ENCODE results near the gene PACRG. TPM values are rescaled to one million over a fixed set of nuclear protein-coding genes. Genes with fewer than 3 reads are reported as not detected.

Gene PACRG
- total RNA-seq, 1 donor from 2014 or later, result 7.3 TPM

DNA sequence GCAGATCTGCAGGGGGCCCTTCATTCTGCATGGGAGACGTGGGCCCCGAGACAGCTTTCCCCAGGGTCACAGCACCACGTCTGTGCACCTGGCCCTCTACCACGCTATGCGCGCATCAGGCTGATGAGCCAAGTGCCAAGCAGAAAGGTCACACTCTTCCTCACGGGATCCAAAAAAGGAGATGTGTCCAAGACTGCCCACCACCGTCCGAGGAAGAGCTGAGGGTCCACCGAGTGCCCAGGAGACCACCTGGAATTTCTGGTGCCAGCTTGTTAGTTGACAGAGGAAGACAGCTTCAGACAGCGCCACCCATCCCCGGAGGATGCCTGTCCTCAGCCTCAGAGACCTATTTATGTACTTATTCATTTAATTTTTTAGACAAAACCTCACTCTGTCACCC, 609.2 kb downstream of the PACRG start:
- FAIRE-seq, result no peak

GRCh38 chr6:163337958-163338357, 610.2 kb downstream of the PACRG start:
- FAIRE-seq (no peak), DNase-seq (ENCODE audit: low spot score in 2 of 2) (no peak)

More for the DNA sequence above, 609.2 kb downstream of the PACRG start:
- DNase-seq (ENCODE audit: low spot score in 2 of 2), result no peak

DNA sequence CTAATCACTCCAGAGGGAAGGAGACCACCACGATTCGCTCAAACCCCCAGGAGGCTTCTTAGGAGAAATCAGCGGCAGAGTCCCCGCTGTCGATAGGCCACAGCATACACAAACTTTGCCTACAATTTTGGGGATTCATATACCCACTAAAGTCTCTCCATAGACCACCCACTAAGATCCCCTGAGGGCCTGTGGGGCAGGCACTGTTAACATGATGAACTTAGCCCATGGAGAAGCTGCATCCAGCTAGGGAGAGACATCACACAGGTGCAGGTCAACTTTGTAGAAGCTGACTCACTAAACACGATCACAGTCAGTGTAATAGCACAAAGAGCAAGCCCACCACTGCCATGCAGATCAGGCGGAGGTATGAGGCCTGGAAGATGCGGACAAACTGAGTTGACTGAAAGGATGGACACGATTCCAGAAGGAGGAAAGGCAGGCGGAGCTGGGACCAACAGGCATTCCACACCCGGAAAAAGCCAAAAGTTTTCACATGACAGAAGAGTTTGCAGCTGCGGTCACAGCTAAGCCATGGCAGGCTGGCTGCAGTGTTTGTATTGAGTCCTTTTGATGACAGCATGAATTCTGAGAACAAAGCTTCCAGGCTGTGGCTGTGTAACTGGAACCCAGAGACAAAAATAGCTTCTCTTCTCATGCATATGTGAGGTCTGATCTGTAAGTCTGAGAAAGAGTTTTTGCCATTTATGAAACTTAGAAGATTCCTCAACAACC, 611.1 kb downstream of the PACRG start:
- peak in 1 of 2 donors; percentile 60 for DNase-seq (ENCODE audit: low spot score in 2 of 2)
- FAIRE-seq, result peak; percentile 92

GRCh38 chr6:163339466-163339865, 611.7 kb downstream of the PACRG start:
- no peak for FAIRE-seq
- DNase-seq (ENCODE audit: low spot score in 2 of 2), result no peak

DNA sequence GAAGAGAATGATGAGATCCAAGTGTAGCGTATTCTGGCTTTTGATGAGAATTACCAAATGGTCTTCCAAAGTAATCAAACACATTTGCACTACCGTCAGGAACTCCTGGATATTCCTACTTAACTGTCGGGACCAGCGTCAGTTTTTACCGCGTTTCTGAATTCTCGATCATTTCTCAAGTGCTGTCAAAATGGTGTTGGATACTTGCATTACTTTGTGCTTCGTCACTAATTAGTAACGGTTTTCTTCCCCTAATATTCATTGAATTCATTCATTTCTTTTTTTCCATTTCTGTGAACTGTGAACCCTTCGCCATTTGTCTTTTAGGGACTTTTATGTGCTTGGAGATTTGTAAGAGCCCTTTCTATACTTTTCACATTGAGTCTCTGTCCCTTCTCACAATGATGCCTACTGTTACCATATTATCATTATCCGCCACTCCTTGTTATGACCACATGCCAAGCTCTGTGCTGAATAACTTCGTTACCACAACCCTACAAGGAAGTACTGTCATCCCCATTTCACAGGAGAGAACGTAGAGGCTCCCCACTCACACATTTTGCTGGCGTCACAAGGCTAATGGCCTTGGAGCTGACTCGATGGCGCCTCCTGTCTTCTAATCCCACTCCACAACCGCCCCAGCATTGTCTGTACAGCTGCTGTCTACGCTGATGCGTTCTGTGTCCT, 612.6 kb downstream of the PACRG start:
- FAIRE-seq (no peak), DNase-seq (ENCODE audit: low spot score in 2 of 2) (no peak)

DNA sequence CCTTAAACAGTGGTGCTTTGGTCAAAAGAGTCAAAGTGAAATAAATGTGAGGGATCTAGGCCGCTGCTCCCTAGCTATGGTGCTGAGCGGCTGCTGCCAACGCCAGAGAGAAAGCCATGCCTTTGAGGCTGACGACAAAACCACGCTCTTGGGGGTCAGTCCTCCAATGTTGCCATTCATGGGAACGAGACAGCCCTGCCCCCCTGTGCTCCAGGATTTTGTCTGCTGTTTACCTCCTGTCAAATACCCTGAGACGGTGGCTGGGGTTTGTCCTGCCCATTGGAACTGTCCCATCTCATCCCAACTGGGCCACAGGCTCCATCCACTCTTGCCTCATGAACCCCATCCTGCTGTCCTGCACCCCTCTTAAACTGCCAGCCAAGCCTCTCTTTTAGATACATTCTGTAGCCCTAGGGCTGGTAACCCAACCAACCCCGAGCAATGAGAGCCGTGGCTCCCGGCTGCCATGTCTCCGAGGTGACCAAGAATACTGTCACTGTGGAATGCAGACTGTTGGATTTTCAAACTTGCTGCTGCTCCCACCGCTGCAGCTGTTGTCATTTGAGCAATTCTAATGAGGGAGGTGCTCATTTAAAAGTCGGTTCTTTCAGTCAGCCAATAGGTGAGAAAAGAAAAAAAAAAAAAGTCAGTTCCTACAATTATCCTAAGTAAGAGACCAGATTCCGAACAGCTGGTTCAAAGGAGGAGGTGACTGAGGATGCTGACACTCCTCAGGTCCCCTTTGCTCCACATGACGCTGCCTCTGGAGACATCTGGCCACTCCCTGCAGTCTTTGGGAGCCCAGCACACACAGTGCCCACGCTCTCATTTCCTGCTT, 613.7 kb downstream of the PACRG start:
- DNase-seq (ENCODE audit: low spot score in 2 of 2) (no peak), FAIRE-seq (no peak)

GRCh38 chr6:163342571-163343539, 615.1 kb downstream of the PACRG start:
- no peak for DNase-seq (ENCODE audit: low spot score in 2 of 2)
- no peak for FAIRE-seq

- FAIRE-seq (no peak), DNase-seq (ENCODE audit: low spot score in 2 of 2) (no peak)
Observed at GRCh38 chr6:163343609-163344008, 615.8 kb downstream of the PACRG start.

DNA sequence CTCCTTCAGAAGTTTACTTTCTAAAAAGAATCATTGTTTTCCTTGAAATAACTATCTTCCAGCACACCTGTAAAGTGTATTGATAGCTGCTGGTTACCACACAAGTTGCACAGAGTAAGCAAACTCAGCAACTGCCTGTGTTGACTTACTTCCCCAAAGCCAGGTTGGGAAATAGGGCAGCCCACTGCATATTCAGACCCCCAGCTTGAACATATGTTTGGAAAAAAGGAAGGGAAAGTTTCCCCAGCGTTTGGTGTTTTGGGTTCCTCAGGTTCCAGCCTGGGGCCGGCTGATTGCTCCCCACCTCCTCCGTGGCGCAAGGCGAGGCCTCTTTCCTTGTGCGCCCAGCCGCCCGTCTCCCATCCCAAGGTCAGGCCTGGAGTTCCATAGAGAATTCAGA, 616.6 kb downstream of the PACRG start:
- no peak for FAIRE-seq
- no peak for DNase-seq (ENCODE audit: low spot score in 2 of 2)

- DNase-seq (ENCODE audit: low spot score in 2 of 2) (no peak), FAIRE-seq (no peak)
Observed at GRCh38 chr6:163345931-163346330, 618.2 kb downstream of the PACRG start.

DNA sequence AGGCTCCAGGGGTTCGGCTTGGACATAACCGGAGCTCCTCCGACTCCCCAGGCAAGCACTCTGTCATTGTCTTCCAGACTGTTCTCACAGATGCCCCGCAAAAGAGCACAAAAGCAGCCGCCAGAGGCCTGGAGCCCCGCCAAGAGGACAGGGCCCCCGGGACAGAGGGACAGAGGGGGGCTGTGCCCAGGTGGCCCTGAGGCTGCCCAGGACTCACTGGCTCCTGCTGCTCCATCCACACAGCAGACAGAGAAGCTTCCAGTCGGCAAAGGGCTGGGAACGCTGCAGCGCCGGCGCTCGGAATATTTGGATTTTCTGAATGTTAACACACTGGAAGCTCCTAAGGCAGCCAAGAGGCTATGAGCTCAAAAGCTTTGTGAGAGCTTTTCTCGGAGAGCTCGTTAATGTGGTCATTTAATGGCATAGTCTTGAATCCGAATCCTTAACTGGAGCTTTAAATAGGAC, 618.8 kb downstream of the PACRG start:
- DNase-seq (ENCODE audit: low spot score in 2 of 2), result no peak
- FAIRE-seq, result no peak

DNA sequence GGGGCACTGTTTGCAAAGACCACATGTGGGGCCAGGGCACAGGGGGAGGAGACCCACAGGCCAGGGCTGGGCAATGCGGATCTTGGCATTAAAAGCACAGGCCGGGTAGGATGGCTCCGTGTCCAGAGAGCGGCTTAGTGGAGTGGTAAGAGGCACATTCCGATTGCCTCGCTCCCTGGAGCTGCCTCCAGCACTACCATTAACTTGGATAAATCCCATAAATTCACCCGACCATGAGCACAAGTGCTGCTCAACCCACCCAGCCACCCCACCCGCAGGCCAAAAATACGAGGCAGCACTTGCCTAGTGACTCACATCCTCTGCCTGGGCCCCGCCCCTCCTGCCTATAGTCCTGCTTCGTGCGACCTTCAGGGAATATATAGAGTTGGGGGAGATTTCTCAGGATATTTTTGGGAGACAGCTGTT, 619.3 kb downstream of the PACRG start:
- DNase-seq (ENCODE audit: low spot score in 2 of 2) (no peak), FAIRE-seq (no peak)

- DNase-seq (ENCODE audit: low spot score in 2 of 2) (peak in 1 of 2 donors; percentile 54), FAIRE-seq (peak; percentile 82)
Observed at GRCh38 chr6:163348789-163349680, 621.3 kb downstream of the PACRG start.

DNA sequence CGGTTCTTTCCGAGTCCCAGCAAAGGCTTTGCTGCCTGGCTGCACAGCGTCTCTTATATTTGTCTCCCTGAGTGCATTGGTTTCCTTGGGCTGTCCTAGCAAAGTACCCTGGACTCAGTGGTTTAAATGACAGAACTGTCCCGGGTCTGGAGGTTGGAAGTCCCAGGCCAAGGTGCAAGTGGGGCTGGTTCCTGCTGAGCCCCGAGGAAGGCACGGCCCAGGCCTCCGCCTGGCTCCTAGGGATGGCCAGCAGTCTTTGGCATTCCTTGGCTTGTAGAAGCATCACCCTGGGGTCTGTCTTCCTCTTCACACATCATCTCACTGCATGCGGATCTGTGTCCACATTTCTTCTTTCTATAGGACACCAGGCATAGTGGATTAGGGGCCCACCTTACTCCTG, 621.9 kb downstream of the PACRG start:
- no peak for DNase-seq (ENCODE audit: low spot score in 2 of 2)
- no peak for FAIRE-seq

DNA sequence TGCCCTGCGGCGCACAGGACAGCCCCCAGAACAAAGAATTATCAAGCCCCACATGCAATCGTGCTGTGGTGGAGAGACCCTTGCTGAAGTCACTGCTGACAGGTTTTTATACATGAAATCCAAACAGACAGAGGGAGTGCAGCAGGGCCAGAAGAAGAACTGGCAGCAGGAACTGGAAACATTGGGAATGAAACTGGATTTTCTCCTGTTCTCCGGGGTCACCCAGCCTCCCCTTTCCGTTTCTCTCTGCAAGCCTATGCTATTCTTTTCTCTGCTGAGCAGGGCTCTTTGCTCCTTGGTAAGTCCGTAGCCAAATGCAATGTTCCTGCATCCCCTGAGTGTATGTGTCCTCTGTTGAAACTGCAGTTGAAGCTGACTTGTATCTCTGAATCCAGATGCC, 623.2 kb downstream of the PACRG start:
- no peak for FAIRE-seq
- DNase-seq (ENCODE audit: low spot score in 2 of 2), result no peak

DNA sequence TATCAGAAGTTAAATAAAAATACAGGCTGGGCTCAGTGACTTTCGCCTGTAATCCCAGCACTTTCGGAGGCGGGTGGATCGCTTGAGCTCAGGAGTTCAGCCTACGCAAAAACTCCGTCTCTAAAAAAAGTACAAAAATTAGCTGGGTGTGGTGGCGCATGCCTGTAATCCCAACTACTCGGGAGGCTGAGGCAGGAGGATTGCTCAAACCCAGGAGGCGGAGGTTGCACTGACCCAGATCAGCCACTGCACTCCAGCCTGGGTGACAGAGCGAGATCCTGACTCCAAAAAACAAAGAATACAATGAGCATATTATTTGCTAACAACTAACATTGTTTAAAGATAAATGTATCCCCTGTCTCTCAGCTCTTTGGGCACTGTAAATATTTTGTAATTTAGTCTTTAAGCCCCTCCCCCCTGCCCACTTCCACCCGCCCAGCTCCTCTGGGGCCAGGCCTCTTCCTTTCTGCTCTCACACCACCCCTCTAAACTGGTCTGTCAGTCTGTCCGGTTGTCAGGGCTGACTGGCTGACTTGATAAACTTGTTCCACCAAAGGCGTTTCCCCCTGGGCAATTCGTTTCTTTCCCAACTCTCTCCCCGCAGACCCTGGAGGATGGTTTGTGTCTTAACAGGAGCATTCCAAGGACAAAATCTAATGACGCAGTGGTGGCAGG, 624.4 kb downstream of the PACRG start:
- DNase-seq (ENCODE audit: low spot score in 2 of 2), result no peak
- FAIRE-seq, result no peak

- no peak for FAIRE-seq
Observed at GRCh38 chr6:163352966-163353365, 625.2 kb downstream of the PACRG start.

GRCh38 chr6:163354085-163354484, 626.3 kb downstream of the PACRG start:
- no peak for DNase-seq (ENCODE audit: low spot score in 2 of 2)
- no peak for FAIRE-seq

More at GRCh38 chr6:163352966-163353365, 625.2 kb downstream of the PACRG start:
- DNase-seq (ENCODE audit: low spot score in 2 of 2), result no peak

All from frontal cortex (tissue), 4 donors.